Endothelial cell of umbilical vein (primary cell): ENCODE data around the gene PRIM2. TPM values are rescaled to one million over a fixed set of nuclear protein-coding genes. Genes with fewer than 3 reads are reported as not detected.

Source experiments
- BruUV-seq: library from RNA; stranded (reverse); fragments of 400-500 nt; replicated peaks from 2 replicates; lab custom pipeline; 2021; lab: Mats Ljungman, UMichigan
- CTCF ChIA-PET: fragments of 300-600, 350-600 bp; sonication (Branson Sonifier 250); formaldehyde crosslinking; loops from one replicate; lab custom pipeline; 2021; ENCODE audit warnings: antibody characterized with exemption, inconsistent platforms; lab: Charles Lee
- POLR2A ChIA-PET: fragments of 300-600, 350-600 bp; sonication (Branson Sonifier 250); formaldehyde crosslinking; loops from one replicate; lab custom pipeline; 2021; ENCODE audit warnings: antibody characterized with exemption, inconsistent platforms; lab: Charles Lee
- DNase-seq: peaks from one replicate; pipeline ENCODE4 v3.0.0-alpha.2; 2011; ENCODE audit warnings: low read depth, low spot score
- FAIRE-seq: peaks from 2 replicates; lab custom pipeline; 2011; peaks lifted over from hg19 to GRCh38; lab: Jason Lieb, UNC
- H2AFZ ChIP-seq: 2 replicates; pipeline ENCODE4 v1.6.0; 2012; ENCODE audit warnings: low read depth, low read length, control low read depth, inconsistent platforms
- H3K27ac ChIP-seq: 2 replicates; pipeline ENCODE4 v1.5.1; 2011; ENCODE audit warnings: low read depth, mild to moderate bottlenecking, control low read depth, low read length, moderate library complexity; ENCODE audit not compliant: insufficient read depth
- H3K27me3 ChIP-seq, 2 experiments: 2 replicates each; pipeline versions ENCODE4 v1.6.0 to v1.6.1; 2011; ENCODE audit warnings: low read length in 2 of 2, mixed read lengths in 1 of 2; ENCODE audit not compliant: control insufficient read depth in 2 of 2, insufficient read depth in 2 of 2
- H3K36me3 ChIP-seq, 2 experiments: 2 replicates in 1 of 2; 3 replicates in 1 of 2; pipeline ENCODE4 v1.5.1; 2011; ENCODE audit warnings: low read length in 2 of 2, mild to moderate bottlenecking in 1 of 2, moderate library complexity in 1 of 2; ENCODE audit not compliant: control insufficient read depth in 2 of 2, insufficient read depth in 2 of 2; ENCODE audit errors: extremely low read depth in 1 of 2
- H3K4me1 ChIP-seq: 3 replicates; pipeline ENCODE4 v1.5.1; 2011; ENCODE audit warnings: mild to moderate bottlenecking, low read length; ENCODE audit not compliant: control insufficient read depth, insufficient read depth; ENCODE audit errors: extremely low read depth
- H3K4me2 ChIP-seq: 2 replicates; pipeline ENCODE4 v1.6.1; 2011; ENCODE audit warnings: low read length, control low read depth, mixed read lengths; ENCODE audit not compliant: insufficient read depth
- H3K4me3 ChIP-seq, 3 experiments: fragments of 200-600 bp in 1 of 3; sonication (generic), shearing (Covaris generic) in 1 of 3; replicated peaks in 1 of 3; 2 replicates each; pipeline ENCODE4 v1.5.1; 2011 to 2016; ENCODE audit warnings: control low read depth in 3 of 3, low read length in 3 of 3, mild to moderate bottlenecking in 2 of 3, inconsistent platforms in 1 of 3, low read depth in 1 of 3, moderate library complexity in 1 of 3; ENCODE audit not compliant: insufficient read depth in 1 of 3
- H3K79me2 ChIP-seq: 2 replicates; pipeline ENCODE4 v1.6.0; 2012; ENCODE audit warnings: low read length, inconsistent platforms; ENCODE audit not compliant: control insufficient read depth, insufficient read depth
- H3K9ac ChIP-seq: replicated peaks from 2 replicates; pipeline ENCODE3; 2011; ENCODE audit warnings: low read length, control low read depth; ENCODE audit not compliant: insufficient read depth; ENCODE audit errors: extremely low read depth
- H3K9me1 ChIP-seq: replicated peaks from 3 replicates; pipeline ENCODE4 v1.6.0; 2011; ENCODE audit warnings: mild to moderate bottlenecking, low read length; ENCODE audit not compliant: control insufficient read depth, insufficient read depth; ENCODE audit errors: extremely low read depth
- H3K9me3 ChIP-seq: replicated peaks from 2 replicates; pipeline ENCODE4 v1.5.1; 2012; ENCODE audit warnings: low read length, inconsistent platforms; ENCODE audit not compliant: control insufficient read depth, insufficient read depth
- H4K20me1 ChIP-seq: replicated peaks from 2 replicates; pipeline ENCODE3; 2011; ENCODE audit warnings: mild to moderate bottlenecking, low read length; ENCODE audit not compliant: control insufficient read depth, insufficient read depth; ENCODE audit errors: extremely low read depth
- EZH2 ChIP-seq: IDR thresholded peaks from 2 replicates; pipeline ENCODE4 v1.6.1; 2012; ENCODE audit warnings: borderline replicate concordance, low read depth, mild to moderate bottlenecking, moderate library complexity, low read length, inconsistent platforms; ENCODE audit not compliant: severe bottlenecking
- FOS ChIP-seq: IDR thresholded peaks from 2 replicates; pipeline ENCODE4 v1.6.1; 2011; ENCODE audit warnings: mild to moderate bottlenecking, low read length, moderate library complexity, borderline replicate concordance; ENCODE audit not compliant: insufficient read depth
- GATA2 ChIP-seq: IDR thresholded peaks from 2 replicates; pipeline ENCODE4 v1.7.0; 2011; ENCODE audit warnings: low read depth, mild to moderate bottlenecking, moderate library complexity, mixed read lengths, low read length; ENCODE audit not compliant: insufficient read length, insufficient read depth
- JUN ChIP-seq: IDR thresholded peaks from 2 replicates; pipeline ENCODE4 v1.6.1; 2011; ENCODE audit warnings: borderline replicate concordance, low read depth; ENCODE audit not compliant: insufficient read length, insufficient read depth
- MAX ChIP-seq: IDR thresholded peaks from 2 replicates; pipeline ENCODE4 v1.6.1; 2011; ENCODE audit not compliant: insufficient read depth, insufficient read length
- MYC ChIP-seq: IDR thresholded peaks from one replicate; pipeline ENCODE4 v1.6.1; 2011; ENCODE audit warnings: mild to moderate bottlenecking, low read depth, low read length
- POLR2A ChIP-seq: IDR thresholded peaks from 2 replicates; pipeline ENCODE4 v1.6.1; 2012; ENCODE audit warnings: low read depth, mild to moderate bottlenecking, control low read depth, low read length
- POLR2AphosphoS5 ChIP-seq: IDR thresholded peaks from 2 replicates; pipeline ENCODE4 v1.6.1; 2012; ENCODE audit warnings: low read depth, mild to moderate bottlenecking, control low read depth, low read length, moderate library complexity; ENCODE audit not compliant: insufficient read depth
- dilution Hi-C: fragments of 300-500 bp; cut with MboI; formaldehyde crosslinking; loops from one replicate; pipeline ENCODE4 v1.15.0; 2019; ENCODE audit warnings: low sequenced_read_pairs; ENCODE audit not compliant: extremely low pct_ligation_motif_present
- intact Hi-C: fragments of 100-400 bp; cut with micrococcal nuclease; formaldehyde crosslinking; loops from one replicate; pipeline ENCODE4 v1.10.0; 2022
- polyA plus RNA-seq, 4 experiments: library from polyadenylated mRNA; depleted of rRNA in 3 of 4; stranded (reverse) in 3 of 4; unstranded in 1 of 4; fragments of >200 nt; gene quantifications; 2 replicates each; pipeline versions ENCODE4 v1.2.1 to v1.2.3, GENCODE V29; 2011 to 2012; ENCODE audit warnings: missing spikeins in 1 of 4
- total RNA-seq: library from RNA; stranded (reverse); gene quantifications from 2 replicates; pipeline ENCODE4 v1.2.3, GENCODE V29; 2021
- TF ChIP-seq, protein P1 (sequence below), 2 donors: IDR thresholded peaks; 1 replicate in 1 of 2; 2 replicates in 1 of 2; pipeline ENCODE4 v1.5.1; 2011; ENCODE audit warnings: low read length in 2 of 2, mild to moderate bottlenecking in 2 of 2, moderate library complexity in 2 of 2, control low read depth in 1 of 2, inconsistent platforms in 1 of 2, low read depth in 1 of 2; ENCODE audit not compliant: insufficient read depth in 1 of 2; ENCODE audit errors: extremely low read depth in 1 of 2

PRIM2 gene
- total and polyA plus RNA-seq, 2 donors (not counting 3 experiments of a cell fraction or from before 2014, with no cell fraction given), result 5.3 to 21.0 TPM

- H3K27ac ChIP-seq, result no peak overlapping the region
- no peak overlapping the region for H3K4me3 ChIP-seq
- no peaks in the 10 kb centered on the region for H4K20me1 ChIP-seq
- dilution Hi-C loops, result no loop called here
- no peak for DNase-seq
- TF ChIP-seq JUN (no peak), GATA2 (no peak), MAX (no peak), FOS (no peak), POLR2AphosphoS5 (no peak), EZH2 (no peak), MYC (no peak), POLR2A (no peak)
- TF ChIP-seq, protein P1, sequence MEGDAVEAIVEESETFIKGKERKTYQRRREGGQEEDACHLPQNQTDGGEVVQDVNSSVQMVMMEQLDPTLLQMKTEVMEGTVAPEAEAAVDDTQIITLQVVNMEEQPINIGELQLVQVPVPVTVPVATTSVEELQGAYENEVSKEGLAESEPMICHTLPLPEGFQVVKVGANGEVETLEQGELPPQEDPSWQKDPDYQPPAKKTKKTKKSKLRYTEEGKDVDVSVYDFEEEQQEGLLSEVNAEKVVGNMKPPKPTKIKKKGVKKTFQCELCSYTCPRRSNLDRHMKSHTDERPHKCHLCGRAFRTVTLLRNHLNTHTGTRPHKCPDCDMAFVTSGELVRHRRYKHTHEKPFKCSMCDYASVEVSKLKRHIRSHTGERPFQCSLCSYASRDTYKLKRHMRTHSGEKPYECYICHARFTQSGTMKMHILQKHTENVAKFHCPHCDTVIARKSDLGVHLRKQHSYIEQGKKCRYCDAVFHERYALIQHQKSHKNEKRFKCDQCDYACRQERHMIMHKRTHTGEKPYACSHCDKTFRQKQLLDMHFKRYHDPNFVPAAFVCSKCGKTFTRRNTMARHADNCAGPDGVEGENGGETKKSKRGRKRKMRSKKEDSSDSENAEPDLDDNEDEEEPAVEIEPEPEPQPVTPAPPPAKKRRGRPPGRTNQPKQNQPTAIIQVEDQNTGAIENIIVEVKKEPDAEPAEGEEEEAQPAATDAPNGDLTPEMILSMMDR (IDR thresholded peaks at IDR 0.05; ENCODE audit: extremely low read depth in 1 of 2, insufficient read depth in 1 of 2, low read depth in 1 of 2, low read length in 2 of 2), result no peak
- no peaks in the 10 kb centered on the region for H3K36me3 ChIP-seq
- intact Hi-C loops, result no loop called here
- H3K79me2 ChIP-seq, result no peaks in the 10 kb centered on the region
- FAIRE-seq, result no peak
- H3K9me1 ChIP-seq, result no peaks in the 10 kb centered on the region
- H3K9me3 ChIP-seq, result no peaks in the 10 kb centered on the region
- POLR2A ChIA-PET, result no interaction called here
- no peak overlapping the region for H2AFZ ChIP-seq
- CTCF ChIA-PET, result no interaction called here
- BruUV-seq, result no TSS peak
- H3K4me1 ChIP-seq, result no peaks in the 10 kb centered on the region
- H3K9ac ChIP-seq, result no peak overlapping the region
- no peaks in the 10 kb centered on the region for H3K27me3 ChIP-seq
- no peak overlapping the region for H3K4me2 ChIP-seq
Observed at GRCh38 chr6:57298741-57299140, 18.7 kb upstream of the PRIM2 start.
